ENCODE measurements around the gene TCF7. TPM values are rescaled to one million over a fixed set of nuclear protein-coding genes. Genes with fewer than 3 reads are reported as not detected.

The TCF7 gene
- total and polyA plus RNA-seq, 2 of the 13 experiments (the other 11 are each of a cell fraction or from before 2014, with no cell fraction given): 6.3 to 6.8 TPM

GRCh38 chr5:134176511-134177368 lies 62.3 kb downstream of the TCF7 start, which contains the start of gene SKP1 (continued):
- no peak; the same call in 1 of the 2 replicates for TF ChIP-seq IRF9 (CRISPR knock-in tag; IDR thresholded peaks at IDR 0.05; ENCODE audit: borderline replicate concordance)
- TF ChIP-seq ZNF839 (CRISPR knock-in tag; IDR thresholded peaks at IDR 0.05; ENCODE audit: borderline replicate concordance): peak; percentile 70; the same call in 1 of the 2 replicates
- peak; percentile 71; the same call in 1 of the 2 replicates for TF ChIP-seq ZNF263 (CRISPR knock-in tag; IDR thresholded peaks at IDR 0.05)
- peak; percentile 75 for TF ChIP-seq GABPB1 (CRISPR knock-in tag; IDR thresholded peaks at IDR 0.05)
- no peak for TF ChIP-seq ZNF180 (CRISPR knock-in tag; IDR thresholded peaks at IDR 0.05; ENCODE audit: borderline replicate concordance, low read depth)
- no peak for TF ChIP-seq AFF4 (CRISPR knock-in tag; IDR thresholded peaks at IDR 0.05)
- peak; percentile 51 for TF ChIP-seq GATAD2A (CRISPR knock-in tag; IDR thresholded peaks at IDR 0.05)
- no peak for TF ChIP-seq MLLT10 (CRISPR knock-in tag; IDR thresholded peaks at IDR 0.05)
- no peak for TF ChIP-seq ONECUT2 (CRISPR knock-in tag; IDR thresholded peaks at IDR 0.05)
- TF ChIP-seq ZBTB7A (CRISPR knock-in tag; IDR thresholded peaks at IDR 0.05): peak; percentile 91
- peak; percentile 91 for TF ChIP-seq ZNF33A (CRISPR knock-in tag; IDR thresholded peaks at IDR 0.05; ENCODE audit: borderline replicate concordance)
- no peak; the same call in 1 of the 2 replicates for TF ChIP-seq MEIS1 (CRISPR knock-in tag; IDR thresholded peaks at IDR 0.05; ENCODE audit: borderline replicate concordance)
- TF ChIP-seq ZNF136 (CRISPR knock-in tag; IDR thresholded peaks at IDR 0.05; ENCODE audit: low read depth): no peak
- TF ChIP-seq SIX1 (CRISPR knock-in tag; IDR thresholded peaks at IDR 0.05; ENCODE audit: borderline replicate concordance): no peak
- no peak; the same call in 1 of the 2 replicates for TF ChIP-seq SALL2 (CRISPR knock-in tag; IDR thresholded peaks at IDR 0.05)
- TF ChIP-seq TP53 (CRISPR knock-in tag; conservative IDR thresholded peaks at IDR 0.05): peak; percentile 90; the same call in 1 of the 2 replicates
- TF ChIP-seq ZFP91 (CRISPR knock-in tag; IDR thresholded peaks at IDR 0.05; ENCODE audit: borderline replicate concordance): peak; percentile 84
- peak; percentile 99 for TF ChIP-seq ZNF335 (CRISPR knock-in tag; IDR thresholded peaks at IDR 0.05)
- TF ChIP-seq ZNF256 (CRISPR knock-in tag; conservative IDR thresholded peaks at IDR 0.05): peak; percentile 83; the same call in 1 of the 2 replicates
- TF ChIP-seq ZNF775 (CRISPR knock-in tag; IDR thresholded peaks at IDR 0.05; ENCODE audit: borderline replicate concordance): 0 out of 2 replicates have a peak, but pooled peaks have one; percentile 62
- TF ChIP-seq SPEN (CRISPR knock-in tag; IDR thresholded peaks at IDR 0.05; ENCODE audit: low read depth): peak; percentile 79; the same call in 1 of the 2 replicates
- peak; percentile 83; the same call in 1 of the 2 replicates for TF ChIP-seq ZNF350 (CRISPR knock-in tag; IDR thresholded peaks at IDR 0.05; ENCODE audit: borderline replicate concordance, low read depth)
- peak; percentile 49 for TF ChIP-seq AGO1 (IDR thresholded peaks at IDR 0.05; ENCODE audit: low read depth, low read length, poor library complexity, severe bottlenecking)

Measured in HepG2 (cell line).